ENCODE measurements around the gene KATNB1. TPM values are rescaled to one million over a fixed set of nuclear protein-coding genes. Genes with fewer than 3 reads are reported as not detected.

The KATNB1 gene
- total and polyA plus RNA-seq, 2 experiments from 2014 or later: 31.4 to 65.9 TPM

DNA sequence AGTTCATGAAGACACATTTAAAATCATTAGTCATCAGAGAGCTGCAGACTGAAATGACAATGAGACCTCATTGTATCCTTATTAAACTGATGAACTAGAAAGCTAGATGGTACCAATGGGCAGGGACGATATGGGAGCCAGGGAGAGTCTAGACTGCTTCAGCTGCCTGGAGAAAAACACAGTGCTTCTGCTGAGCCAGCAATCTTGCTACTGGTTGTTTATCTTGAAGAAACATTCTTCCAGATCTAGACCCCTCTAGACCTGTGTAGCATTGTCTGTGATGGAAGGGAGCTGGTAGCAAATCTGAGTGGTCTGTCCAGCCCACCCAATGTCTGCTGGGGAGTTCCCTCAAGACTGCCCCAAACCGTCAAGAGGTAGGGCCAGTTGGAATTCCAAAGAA lies 42.9 kb upstream of the KATNB1 start:
- no peaks in the 10 kb centered on the region for H3K9me2 ChIP-seq (ENCODE audit: insufficient read depth)

More for the DNA sequence above, 42.9 kb upstream of the KATNB1 start:
- Mint-ChIP-seq H3K36me3 (ENCODE audit: low read depth) (no peaks in the 10 kb centered on the region), H3K4me1 (peaks cover 15% of the 10 kb centered on the region), H3K9me3 (no peaks in the 10 kb centered on the region), H3K27me3 (ENCODE audit: insufficient read depth, low read depth, poor library complexity) (peaks cover 6% of the 10 kb centered on the region), H3K27ac (no peak overlapping the region), H3K4me3 (no peak overlapping the region)
- H3K27ac ChIP-seq (ENCODE audit: low read depth): no peak overlapping the region
- H3K79me2 ChIP-seq (replicated peaks; ENCODE audit: insufficient read depth): no peaks in the 10 kb centered on the region
- no peak overlapping the region for H3K4me2 ChIP-seq
- H3K4me1 ChIP-seq (ENCODE audit: insufficient read depth): no peaks in the 10 kb centered on the region
- no peak overlapping the region for H2AFZ ChIP-seq
- no peaks in the 10 kb centered on the region for H4K20me1 ChIP-seq (replicated peaks; ENCODE audit: insufficient read depth)
- ATAC-seq: no peak
- H3K4me3 ChIP-seq: no peak overlapping the region
- H3K36me3 ChIP-seq (ENCODE audit: insufficient read depth): no peaks in the 10 kb centered on the region
- no peaks in the 10 kb centered on the region for H3K27me3 ChIP-seq (ENCODE audit: insufficient read depth)
- no peaks in the 10 kb centered on the region for H3F3A ChIP-seq (replicated peaks; ENCODE audit: low read depth)
- TF ChIP-seq POLR2AphosphoS5 (IDR thresholded peaks at IDR 0.05; ENCODE audit: low read depth) (no peak), JUNB (IDR thresholded peaks at IDR 0.05; ENCODE audit: unreplicated experiment) (no peak), ZNF114 (CRISPR knock-in tag; IDR thresholded peaks at IDR 0.05) (no peak), REST (IDR thresholded peaks at IDR 0.05; ENCODE audit: unreplicated experiment) (no peak), STAT1 (IDR thresholded peaks at IDR 0.05; ENCODE audit: unreplicated experiment) (no peak), CTCF (conservative IDR thresholded peaks at IDR 0.05; ENCODE audit: low read depth in 2 of 2) (no peak), EZH2 (IDR thresholded peaks at IDR 0.05; ENCODE audit: low read depth, unreplicated experiment) (no peak), CREB1 (CRISPR knock-in tag; IDR thresholded peaks at IDR 0.05; ENCODE audit: low read depth) (no peak), ZNF331 (CRISPR knock-in tag; IDR thresholded peaks at IDR 0.05; ENCODE audit: low read depth) (no peak), EZH2phosphoT487 (IDR thresholded peaks at IDR 0.05; ENCODE audit: unreplicated experiment) (no peak), NANOG (IDR thresholded peaks at IDR 0.05; ENCODE audit: borderline replicate concordance) (no peak), ETS1 (IDR thresholded peaks at IDR 0.05) (no peak)
- TF ChIP-seq, protein P1, sequence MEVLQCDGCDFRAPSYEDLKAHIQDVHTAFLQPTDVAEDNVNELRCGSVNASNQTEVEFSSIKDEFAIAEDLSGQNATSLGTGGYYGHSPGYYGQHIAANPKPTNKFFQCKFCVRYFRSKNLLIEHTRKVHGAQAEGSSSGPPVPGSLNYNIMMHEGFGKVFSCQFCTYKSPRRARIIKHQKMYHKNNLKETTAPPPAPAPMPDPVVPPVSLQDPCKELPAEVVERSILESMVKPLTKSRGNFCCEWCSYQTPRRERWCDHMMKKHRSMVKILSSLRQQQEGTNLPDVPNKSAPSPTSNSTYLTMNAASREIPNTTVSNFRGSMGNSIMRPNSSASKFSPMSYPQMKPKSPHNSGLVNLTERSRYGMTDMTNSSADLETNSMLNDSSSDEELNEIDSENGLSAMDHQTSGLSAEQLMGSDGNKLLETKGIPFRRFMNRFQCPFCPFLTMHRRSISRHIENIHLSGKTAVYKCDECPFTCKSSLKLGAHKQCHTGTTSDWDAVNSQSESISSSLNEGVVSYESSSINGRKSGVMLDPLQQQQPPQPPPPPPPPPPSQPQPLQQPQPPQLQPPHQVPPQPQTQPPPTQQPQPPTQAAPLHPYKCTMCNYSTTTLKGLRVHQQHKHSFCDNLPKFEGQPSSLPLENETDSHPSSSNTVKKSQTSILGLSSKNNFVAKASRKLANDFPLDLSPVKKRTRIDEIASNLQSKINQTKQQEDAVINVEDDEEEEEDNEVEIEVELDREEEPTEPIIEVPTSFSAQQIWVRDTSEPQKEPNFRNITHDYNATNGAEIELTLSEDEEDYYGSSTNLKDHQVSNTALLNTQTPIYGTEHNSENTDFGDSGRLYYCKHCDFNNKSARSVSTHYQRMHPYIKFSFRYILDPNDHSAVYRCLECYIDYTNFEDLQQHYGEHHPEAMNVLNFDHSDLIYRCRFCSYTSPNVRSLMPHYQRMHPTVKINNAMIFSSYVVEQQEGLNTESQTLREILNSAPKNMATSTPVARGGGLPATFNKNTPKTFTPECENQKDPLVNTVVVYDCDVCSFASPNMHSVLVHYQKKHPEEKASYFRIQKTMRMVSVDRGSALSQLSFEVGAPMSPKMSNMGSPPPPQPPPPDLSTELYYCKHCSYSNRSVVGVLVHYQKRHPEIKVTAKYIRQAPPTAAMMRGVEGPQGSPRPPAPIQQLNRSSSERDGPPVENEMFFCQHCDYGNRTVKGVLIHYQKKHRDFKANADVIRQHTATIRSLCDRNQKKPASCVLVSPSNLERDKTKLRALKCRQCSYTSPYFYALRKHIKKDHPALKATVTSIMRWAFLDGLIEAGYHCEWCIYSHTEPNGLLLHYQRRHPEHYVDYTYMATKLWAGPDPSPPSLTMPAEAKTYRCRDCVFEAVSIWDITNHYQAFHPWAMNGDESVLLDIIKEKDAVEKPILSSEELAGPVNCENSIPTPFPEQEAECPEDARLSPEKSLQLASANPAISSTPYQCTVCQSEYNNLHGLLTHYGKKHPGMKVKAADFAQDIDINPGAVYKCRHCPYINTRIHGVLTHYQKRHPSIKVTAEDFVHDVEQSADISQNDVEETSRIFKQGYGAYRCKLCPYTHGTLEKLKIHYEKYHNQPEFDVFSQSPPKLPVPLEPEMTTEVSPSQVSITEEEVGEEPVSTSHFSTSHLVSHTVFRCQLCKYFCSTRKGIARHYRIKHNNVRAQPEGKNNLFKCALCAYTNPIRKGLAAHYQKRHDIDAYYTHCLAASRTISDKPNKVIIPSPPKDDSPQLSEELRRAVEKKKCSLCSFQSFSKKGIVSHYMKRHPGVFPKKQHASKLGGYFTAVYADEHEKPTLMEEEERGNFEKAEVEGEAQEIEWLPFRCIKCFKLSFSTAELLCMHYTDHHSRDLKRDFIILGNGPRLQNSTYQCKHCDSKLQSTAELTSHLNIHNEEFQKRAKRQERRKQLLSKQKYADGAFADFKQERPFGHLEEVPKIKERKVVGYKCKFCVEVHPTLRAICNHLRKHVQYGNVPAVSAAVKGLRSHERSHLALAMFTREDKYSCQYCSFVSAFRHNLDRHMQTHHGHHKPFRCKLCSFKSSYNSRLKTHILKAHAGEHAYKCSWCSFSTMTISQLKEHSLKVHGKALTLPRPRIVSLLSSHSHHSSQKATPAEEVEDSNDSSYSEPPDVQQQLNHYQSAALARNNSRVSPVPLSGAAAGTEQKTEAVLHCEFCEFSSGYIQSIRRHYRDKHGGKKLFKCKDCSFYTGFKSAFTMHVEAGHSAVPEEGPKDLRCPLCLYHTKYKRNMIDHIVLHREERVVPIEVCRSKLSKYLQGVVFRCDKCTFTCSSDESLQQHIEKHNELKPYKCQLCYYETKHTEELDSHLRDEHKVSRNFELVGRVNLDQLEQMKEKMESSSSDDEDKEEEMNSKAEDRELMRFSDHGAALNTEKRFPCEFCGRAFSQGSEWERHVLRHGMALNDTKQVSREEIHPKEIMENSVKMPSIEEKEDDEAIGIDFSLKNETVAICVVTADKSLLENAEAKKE (CRISPR knock-in tag; IDR thresholded peaks at IDR 0.05): no peak
- DNase-seq (ENCODE audit: low spot score): no peak

All from GM23338 (cell line).